HepG2 (cell line): ENCODE results near the gene LYZL2. TPM values are rescaled to one million over a fixed set of nuclear protein-coding genes. Genes with fewer than 3 reads are reported as not detected.

Source experiments
- ELF3 ChIP-seq: IDR thresholded peaks from 2 replicates; pipeline ENCODE4 v1.6.1; 2016; ENCODE audit warnings: missing genetic modification reagents, missing compliant biosample characterization
- HBP1 ChIP-seq: IDR thresholded peaks from 2 replicates; pipeline ENCODE4 v1.6.1; 2016; ENCODE audit warnings: low read depth, control low read depth
- NCOA1 ChIP-seq: sonication (generic); formaldehyde crosslinking; IDR thresholded peaks from 2 replicates; pipeline ENCODE4 v1.9.0; 2021; ENCODE audit warnings: missing genetic modification reagents
- PAXIP1 ChIP-seq: sonication (generic); formaldehyde crosslinking; conservative IDR thresholded peaks from 2 replicates; pipeline ENCODE4 v1.4.0; 2020; ENCODE audit warnings: mild to moderate bottlenecking, missing genetic modification reagents, moderate library complexity
- PTBP1 ChIP-seq: fragments of 200-400 bp; formaldehyde crosslinking; IDR thresholded peaks from 2 replicates; pipeline ENCODE4 v1.6.1; 2018; ENCODE audit warnings: low read length, low read depth; ENCODE audit not compliant: poor library complexity, severe bottlenecking
- TFAP4 ChIP-seq: sonication (generic); IDR thresholded peaks from 2 replicates; pipeline ENCODE4 v1.6.1; 2016; ENCODE audit warnings: low read depth, borderline replicate concordance
- UBTF ChIP-seq: sonication (generic); formaldehyde crosslinking; IDR thresholded peaks from 2 replicates; pipeline ENCODE4 v1.4.0; 2020; ENCODE audit warnings: mild to moderate bottlenecking, missing genetic modification reagents
- ZMYM4 ChIP-seq: sonication (generic); formaldehyde crosslinking; IDR thresholded peaks from 2 replicates; pipeline ENCODE4 v1.8.1; 2023; ENCODE audit warnings: mild to moderate bottlenecking, missing genetic modification reagents
- ZNF3 ChIP-seq: IDR thresholded peaks from 2 replicates; pipeline ENCODE4 v1.7.0; 2017; ENCODE audit warnings: inconsistent platforms
- ZNF335 ChIP-seq: sonication (generic); formaldehyde crosslinking; IDR thresholded peaks from 2 replicates; pipeline ENCODE4 v1.4.0; 2020; ENCODE audit warnings: missing genetic modification reagents
- ZNF501 ChIP-seq: sonication (generic); formaldehyde crosslinking; IDR thresholded peaks from 2 replicates; pipeline ENCODE4 v1.5.1; 2020; ENCODE audit warnings: mild to moderate bottlenecking, moderate library complexity, missing genetic modification reagents
- ZNF605 ChIP-seq: sonication (generic); formaldehyde crosslinking; IDR thresholded peaks from 2 replicates; pipeline ENCODE4 v1.8.0; 2022; ENCODE audit warnings: mild to moderate bottlenecking, missing genetic modification reagents
- ZNF883 ChIP-seq: sonication (generic); formaldehyde crosslinking; IDR thresholded peaks from 2 replicates; pipeline ENCODE4 v1.5.1; 2020; ENCODE audit warnings: mild to moderate bottlenecking, missing genetic modification reagents; ENCODE audit errors: not compliant biosample characterization
- polyA plus RNA-seq, 8 experiments: library from polyadenylated mRNA; depleted of rRNA in 3 of 8; stranded (reverse) in 7 of 8; unstranded in 1 of 8; fragments of >200 nt; fragmentation: Illumina TruSeq in 4 of 8; extraction: Trizol in 4 of 8; gene quantifications; 2 replicates each; pipeline versions ENCODE4 v1.2.1 to v1.2.3, GENCODE V29; 2011 to 2016; ENCODE audit warnings: low read depth in 4 of 8, missing spikeins in 1 of 8, mixed read lengths in 1 of 8; ENCODE audit not compliant: insufficient read depth in 1 of 8
- total RNA-seq, 5 experiments: library from RNA; depleted of rRNA; stranded (reverse); fragments of >200 nt; fragmentation: Illumina TruSeq; extraction: Trizol; gene quantifications; 2 replicates each; pipeline ENCODE4 v1.2.3, GENCODE V29; 2016; ENCODE audit warnings: low read depth in 1 of 5
- TF ChIP-seq, protein P1 (sequence below): sonication (generic); formaldehyde crosslinking; IDR thresholded peaks from 2 replicates; pipeline ENCODE4 v1.4.0; 2020; ENCODE audit warnings: missing genetic modification reagents, borderline replicate concordance
- TF ChIP-seq, protein P2 (sequence below): sonication (generic); formaldehyde crosslinking; IDR thresholded peaks from 2 replicates; pipeline ENCODE4 v1.4.0; 2020; ENCODE audit warnings: mild to moderate bottlenecking, missing genetic modification reagents

LYZL2 gene
- total and polyA plus RNA-seq, 2 of the 13 experiments (the other 11 are each of a cell fraction or from before 2014, with no cell fraction given): 0.20 to 0.63 TPM

- TF ChIP-seq, protein P1, sequence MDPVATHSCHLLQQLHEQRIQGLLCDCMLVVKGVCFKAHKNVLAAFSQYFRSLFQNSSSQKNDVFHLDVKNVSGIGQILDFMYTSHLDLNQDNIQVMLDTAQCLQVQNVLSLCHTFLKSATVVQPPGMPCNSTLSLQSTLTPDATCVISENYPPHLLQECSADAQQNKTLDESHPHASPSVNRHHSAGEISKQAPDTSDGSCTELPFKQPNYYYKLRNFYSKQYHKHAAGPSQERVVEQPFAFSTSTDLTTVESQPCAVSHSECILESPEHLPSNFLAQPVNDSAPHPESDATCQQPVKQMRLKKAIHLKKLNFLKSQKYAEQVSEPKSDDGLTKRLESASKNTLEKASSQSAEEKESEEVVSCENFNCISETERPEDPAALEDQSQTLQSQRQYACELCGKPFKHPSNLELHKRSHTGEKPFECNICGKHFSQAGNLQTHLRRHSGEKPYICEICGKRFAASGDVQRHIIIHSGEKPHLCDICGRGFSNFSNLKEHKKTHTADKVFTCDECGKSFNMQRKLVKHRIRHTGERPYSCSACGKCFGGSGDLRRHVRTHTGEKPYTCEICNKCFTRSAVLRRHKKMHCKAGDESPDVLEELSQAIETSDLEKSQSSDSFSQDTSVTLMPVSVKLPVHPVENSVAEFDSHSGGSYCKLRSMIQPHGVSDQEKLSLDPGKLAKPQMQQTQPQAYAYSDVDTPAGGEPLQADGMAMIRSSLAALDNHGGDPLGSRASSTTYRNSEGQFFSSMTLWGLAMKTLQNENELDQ (CRISPR knock-in tag): no peak
- TF ChIP-seq, protein P2, sequence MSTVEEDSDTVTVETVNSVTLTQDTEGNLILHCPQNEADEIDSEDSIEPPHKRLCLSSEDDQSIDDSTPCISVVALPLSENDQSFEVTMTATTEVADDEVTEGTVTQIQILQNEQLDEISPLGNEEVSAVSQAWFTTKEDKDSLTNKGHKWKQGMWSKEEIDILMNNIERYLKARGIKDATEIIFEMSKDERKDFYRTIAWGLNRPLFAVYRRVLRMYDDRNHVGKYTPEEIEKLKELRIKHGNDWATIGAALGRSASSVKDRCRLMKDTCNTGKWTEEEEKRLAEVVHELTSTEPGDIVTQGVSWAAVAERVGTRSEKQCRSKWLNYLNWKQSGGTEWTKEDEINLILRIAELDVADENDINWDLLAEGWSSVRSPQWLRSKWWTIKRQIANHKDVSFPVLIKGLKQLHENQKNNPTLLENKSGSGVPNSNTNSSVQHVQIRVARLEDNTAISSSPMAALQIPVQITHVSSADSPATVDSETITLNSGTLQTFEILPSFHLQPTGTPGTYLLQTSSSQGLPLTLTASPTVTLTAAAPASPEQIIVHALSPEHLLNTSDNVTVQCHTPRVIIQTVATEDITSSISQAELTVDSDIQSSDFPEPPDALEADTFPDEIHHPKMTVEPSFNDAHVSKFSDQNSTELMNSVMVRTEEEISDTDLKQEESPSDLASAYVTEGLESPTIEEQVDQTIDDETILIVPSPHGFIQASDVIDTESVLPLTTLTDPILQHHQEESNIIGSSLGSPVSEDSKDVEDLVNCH: no peak
- TF ChIP-seq UBTF (CRISPR knock-in tag) (0 out of 2 replicates have a peak, but pooled peaks have one; percentile 27), ZNF883 (peak; percentile 26), ZNF335 (CRISPR knock-in tag) (no peak), ZNF3 (CRISPR knock-in tag) (no peak), PAXIP1 (peak; percentile 23; the same call in 1 of the 2 replicates), ZNF605 (CRISPR knock-in tag) (0 out of 2 replicates have a peak, but pooled peaks have one; percentile 35), ZNF501 (CRISPR knock-in tag) (0 out of 2 replicates have a peak, but pooled peaks have one; percentile 20), ELF3 (CRISPR knock-in tag) (peak; percentile 95), NCOA1 (CRISPR knock-in tag) (no peak), PTBP1 (no peak), TFAP4 (peak; percentile 66; the same call in 1 of the 2 replicates), HBP1 (0 out of 2 replicates have a peak, but pooled peaks have one; percentile 20), ZMYM4 (peak; percentile 68)
Observed at GRCh38 chr10:30587522-30588031, 42.0 kb downstream of the LYZL2 start (continued).
